IPS-NIHi11 (cell line): ENCODE data around the gene ASPHD1.
"Not testable (repeated sequence)": the region's sequence is repeated elsewhere in the genome, so short reads cannot be mapped to it uniquely, and the experiment has no call there.

Experiments
- DNase-seq: peaks from one replicate; pipeline ENCODE4 v3.0.0; 2012; ENCODE audit warnings: mixed read lengths, low spot score

Gene ASPHD1

DNA sequence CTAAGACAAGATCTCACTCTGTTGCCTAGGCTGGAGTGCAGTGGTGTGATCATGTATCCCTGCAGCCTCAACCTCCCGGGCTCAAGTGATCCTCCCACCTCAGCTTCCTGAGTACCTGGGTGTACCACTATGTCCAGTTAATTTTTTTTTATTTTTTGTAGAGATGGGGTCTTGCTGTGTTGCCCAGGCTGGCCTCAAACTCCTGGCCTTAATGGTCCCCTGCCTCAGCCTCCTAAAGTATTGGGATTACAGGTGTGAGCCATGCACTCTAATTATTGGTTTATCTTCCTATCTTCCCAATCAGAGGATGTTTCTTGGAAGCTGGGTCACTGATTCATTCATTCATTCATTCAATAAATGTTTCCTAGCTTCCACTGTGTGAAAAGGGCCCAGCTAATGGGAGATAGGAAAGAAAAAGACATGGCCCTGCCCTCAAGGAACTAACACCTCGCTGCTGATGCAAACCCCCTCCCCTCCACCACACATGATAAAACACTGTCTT lies 8.5 kb downstream of the ASPHD1 start:
- no peak for DNase-seq

DNA sequence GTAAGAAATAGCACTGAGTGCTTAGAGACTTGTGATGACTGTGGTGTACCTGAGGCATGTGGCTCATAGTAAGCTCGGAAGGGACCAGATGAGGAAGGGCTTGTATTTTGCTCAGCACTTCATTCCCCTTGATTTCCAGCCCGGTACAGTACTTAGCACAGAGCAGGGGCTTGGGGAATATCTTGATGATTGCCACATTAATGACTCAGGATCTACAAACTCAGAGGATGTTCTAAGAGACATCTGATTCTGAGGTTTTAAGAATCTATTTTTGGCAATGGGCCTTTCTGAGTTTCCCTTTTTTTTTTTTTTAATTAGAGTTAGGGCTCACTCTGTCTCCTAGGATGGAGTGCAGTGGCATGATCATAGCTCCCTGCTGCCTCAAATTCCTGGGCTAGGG lies 9.1 kb downstream of the ASPHD1 start:
- DNase-seq = no peak

DNA sequence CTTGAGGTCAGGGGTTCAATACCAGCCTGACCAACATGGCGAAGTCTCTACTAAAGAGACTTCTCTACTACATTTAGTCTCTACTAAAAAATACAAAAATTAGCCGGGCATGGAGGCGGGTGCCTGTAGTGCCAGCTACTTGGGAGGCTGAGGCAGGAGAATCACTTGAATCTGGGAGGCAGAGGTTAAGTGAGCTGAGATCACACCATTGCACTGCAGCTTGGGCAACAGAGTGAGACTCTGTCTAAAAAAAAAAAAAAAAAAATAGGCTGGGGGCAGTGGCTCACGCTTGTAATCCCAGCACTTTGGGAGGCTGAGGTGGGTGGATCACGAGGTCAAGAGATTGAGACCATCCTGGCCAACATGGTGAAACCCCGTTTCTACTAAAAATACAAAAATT lies 9.6 kb downstream of the ASPHD1 start:
- not testable (repeated sequence) for DNase-seq

DNA sequence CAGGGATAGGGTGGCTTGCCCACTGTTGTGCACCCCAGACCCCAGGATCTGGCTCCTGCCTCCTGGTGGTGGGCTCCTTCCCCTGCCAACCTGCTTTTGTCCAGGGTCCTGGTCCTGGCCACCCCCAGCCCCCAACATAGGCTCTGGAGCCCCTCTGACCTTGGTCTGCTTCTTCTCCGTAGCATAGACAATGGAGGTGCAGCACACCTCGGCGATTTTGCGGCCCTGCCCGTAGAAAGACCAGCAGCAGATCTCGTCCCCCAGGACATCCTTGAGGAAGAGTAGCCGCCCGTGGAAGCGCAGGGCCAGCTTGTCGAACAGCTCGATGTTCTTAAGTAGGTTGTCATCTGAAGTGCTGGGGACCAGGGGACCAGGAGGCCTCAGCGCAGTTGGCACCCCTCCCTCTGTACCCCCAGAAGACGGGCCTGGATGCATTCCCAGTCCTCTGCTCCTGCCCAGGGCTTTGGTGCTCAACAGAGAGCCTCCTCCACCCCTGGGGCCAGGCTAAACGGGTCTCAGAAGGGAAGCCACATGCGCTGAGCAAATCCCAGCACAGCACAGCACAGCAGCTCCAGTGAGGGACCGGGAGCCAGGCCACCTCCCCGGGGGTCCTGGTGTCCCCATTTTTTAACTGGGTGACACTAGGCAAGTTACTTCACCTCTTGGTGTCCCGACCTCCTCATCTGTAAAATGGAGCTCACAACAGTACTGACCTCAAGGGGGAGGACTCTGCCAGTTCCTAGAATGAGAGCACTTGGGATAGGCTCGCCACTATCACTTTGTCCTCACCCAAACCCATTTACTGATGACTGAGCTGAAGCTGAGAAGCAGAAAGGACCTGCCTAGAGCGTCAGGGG lies 10.8 kb downstream of the ASPHD1 start:
- no peak for DNase-seq

DNA sequence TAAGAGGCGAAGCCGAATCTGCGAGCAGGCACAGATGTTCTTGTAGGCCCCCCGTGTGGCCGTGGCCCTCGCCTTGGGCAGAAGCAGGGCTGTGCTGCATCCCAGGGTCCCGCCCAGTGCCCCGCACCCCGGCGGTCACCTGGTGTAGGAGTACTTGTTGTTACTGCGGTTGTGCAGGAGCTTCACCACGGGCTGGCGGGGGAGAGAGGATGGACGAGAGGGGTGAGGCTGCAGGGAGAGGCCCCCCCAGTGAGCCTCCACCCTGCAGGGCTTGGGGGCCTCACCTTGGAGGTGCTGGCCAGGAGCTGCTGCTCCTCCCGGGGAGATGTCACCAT lies 11.4 kb downstream of the ASPHD1 start:
- no peak for DNase-seq

DNA sequence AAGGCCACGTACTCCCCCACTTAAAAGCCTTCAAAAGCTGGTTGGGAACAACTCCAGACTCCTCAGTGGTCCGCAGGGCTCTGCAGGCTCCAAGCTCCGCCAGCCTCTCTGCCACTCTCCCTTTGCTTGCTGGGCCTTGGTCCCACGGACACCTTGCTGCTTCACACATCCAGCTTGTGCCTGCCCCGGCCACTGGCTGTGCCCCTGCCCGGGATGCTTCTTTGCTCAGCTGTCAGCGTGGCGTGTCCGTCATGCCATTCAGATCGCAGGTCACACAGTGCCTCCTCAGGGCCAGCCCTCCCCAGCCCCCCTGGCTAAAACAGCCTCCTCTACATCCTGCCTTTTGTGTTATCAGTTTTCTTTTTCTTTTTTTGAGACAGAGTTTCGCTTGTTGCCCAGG lies 11.8 kb downstream of the ASPHD1 start:
- no peak for DNase-seq

DNA sequence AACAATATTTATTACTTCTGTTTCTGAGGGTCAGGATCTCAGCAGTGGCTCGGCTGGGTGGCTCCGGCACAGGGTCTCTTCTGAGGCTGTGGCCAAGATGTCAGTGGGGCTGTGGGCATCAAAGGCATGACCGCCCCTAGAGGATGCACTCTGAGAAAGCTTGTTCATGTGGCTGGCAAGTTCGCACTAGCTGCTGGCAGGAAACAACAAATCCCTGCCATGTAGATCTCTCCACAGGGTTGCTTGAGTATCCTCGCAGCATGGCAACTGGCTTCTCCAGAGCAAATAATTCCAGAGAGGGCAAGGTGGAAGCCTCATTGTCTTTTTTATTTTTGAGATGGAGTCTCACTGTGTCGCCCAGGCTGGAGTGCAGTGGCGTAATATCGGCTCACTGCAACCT lies 13.2 kb downstream of the ASPHD1 start:
- DNase-seq = no peak

DNA sequence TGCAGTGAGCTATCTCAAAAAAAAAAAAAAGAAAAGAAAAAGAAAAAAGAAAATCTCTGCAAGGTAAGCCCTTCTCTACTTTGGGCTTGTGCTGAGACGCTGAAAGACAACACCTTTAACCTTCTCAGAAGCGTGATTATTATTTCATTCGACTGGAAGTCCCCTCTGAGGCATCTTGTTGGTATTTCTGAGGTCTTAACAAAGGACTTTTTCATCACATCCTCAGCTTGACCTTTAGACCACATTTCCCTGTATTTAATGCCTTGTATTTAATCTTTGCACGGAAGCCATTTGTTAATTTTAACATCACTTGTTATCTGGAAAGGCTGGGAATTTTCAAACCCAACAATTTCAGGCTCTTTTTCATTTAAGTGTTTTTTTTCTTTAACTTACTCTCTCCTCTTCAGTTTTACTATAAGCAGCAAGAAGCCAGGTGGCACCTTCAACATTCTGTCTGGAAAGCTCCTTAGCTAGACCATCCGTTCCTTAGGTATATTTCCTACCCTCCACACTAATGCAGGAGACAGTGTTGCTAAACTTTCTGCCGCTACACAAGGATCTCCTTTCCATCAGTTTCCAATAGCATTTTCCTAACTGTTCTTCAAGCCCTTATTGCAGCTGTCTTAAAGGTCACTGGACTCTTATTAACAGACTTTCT lies 15.4 kb downstream of the ASPHD1 start:
- DNase-seq = no peak

DNA sequence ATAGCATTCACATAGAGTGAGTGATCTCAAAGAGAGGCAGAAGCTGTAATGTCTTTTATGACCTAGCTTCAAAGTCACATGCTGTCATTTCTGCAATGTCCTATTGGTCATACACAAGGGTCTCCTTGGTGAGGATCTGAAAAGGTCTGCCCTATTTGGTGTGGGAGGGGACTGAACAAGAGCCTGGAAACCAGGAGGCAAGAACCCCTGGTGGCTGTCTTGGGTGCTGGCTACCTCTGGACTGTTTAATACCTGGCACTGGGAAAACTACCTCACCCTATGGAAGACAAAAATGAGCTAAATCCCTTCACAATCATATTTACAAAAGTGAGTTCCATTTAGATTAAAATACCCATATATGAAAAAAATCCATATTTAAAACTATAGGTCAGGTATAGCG lies 16.7 kb downstream of the ASPHD1 start:
- DNase-seq = no peak

DNA sequence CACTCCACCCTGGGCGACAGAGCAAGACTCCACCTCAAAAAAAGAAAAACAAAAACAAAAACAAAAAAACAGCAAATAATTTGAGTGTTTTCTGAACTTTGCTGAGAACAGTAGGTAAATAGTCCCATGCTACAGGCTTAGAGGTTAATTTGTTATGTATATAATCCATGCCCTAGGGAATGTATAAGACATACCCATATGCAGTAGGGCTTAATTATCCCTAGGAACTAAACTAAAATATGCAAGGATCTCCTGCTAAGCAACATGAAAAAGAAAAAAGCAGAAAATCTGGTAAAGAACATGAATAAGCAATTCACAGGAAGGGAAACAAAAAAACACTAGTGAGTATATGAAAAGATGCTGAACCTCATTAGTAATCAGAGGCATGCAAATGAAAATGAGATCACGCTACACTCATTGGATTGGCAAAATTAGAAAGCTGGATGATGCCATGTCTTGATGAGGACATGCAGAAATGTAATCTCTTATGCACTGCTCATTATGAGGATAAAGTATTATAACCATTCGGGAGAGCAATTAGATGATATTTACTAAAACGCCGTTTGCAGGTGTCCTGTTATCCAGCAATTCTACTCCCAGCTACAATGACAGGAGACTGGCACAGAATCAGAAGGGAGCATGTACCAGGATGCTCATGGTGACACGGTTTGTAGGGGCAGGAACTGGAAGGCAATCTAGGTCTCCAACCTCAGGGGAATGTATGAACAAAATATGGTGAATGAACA lies 20.2 kb downstream of the ASPHD1 start:
- DNase-seq = no peak

DNA sequence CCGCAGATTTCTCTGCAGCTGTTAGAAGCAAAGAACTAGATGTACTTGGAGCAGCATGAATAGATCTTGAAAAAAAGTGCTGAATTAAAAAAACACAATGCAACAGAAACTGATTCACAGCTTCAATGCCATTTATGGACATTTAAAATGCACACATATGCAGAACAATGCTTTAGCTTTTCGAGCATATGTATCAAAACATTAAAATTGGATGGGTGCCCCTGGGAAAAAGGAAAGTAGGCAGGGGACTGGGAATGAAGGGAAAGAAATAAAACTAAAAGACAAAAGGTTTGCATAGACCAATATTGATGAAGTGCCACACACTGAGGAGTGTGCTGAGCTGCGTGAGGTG lies 20.7 kb downstream of the ASPHD1 start:
- DNase-seq = no peak

DNA sequence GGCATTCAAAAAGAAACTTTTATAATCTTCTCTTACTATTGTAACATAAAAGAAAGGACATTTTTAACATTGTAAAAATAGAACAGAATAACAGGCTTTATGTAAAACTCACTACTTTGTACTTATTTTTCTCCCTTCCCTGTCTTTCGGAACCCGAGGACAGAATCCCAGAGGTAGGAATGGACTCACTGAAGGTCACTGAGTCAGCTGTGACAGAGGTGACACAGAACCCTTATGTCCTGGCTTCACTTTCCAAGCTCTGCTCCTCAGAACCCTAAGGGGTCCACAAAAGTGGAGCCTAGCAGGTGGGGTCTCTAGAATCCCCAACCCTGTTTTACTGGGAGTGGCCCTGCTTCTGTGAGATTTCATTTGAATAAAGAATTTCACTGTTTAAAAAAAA lies 22.0 kb downstream of the ASPHD1 start:
- DNase-seq = no peak

DNA sequence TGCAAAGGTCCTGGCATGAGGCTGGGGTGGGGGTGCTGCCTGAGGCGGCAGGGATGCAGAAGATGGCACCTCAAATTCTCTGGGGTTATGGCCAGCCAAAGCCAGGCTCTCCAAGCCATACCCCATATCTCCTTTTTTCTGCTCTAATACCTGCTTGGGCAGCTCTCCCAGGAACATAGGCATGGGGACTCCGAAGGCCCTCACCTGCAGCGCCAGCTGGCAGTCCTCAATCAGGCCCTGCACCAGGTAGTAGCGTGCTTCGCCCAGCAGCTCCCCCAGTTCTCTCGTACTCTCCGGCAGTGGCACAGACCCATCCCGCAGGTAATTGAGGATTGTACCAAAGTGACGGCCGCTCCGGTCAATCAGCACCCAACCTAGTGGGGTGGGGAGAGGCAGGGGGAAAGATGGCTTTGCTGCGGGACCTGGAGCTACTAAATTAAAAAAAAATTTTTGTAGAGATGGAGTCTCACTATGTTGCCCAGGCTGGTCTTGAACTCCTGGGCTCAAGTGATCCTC lies 22.8 kb downstream of the ASPHD1 start:
- no peak for DNase-seq

DNA sequence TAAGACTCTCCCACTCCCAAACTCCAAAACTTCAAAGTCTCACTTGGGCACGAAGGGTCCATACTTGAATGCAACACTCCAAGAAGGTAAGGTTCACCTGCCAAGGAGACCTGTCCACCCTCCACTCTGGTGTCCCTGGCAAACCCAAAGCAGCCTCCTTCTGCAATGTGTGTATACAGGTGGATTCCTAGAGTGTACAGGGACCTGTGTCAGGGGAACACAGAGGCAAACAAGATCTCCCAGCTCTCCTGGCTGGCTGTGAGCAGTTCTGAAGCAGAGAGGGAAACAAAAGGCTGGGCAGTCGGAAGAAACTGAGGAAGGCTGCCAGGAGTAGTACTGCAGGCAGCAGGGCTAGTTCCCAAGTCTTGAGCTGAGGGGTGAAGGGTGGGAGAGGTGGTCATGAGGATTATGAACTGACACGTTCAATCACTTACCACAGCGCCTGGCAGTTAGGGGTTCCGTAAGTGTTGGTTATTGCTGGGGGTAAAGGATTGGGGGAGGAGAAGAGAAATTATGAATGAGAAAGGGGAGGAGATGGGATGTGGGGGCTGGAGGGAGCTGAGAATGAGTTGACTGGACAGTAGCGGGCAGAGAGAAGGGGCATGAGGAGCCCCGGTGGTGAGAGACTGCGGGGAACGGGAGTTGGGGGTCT lies 24.9 kb downstream of the ASPHD1 start:
- DNase-seq = no peak

DNA sequence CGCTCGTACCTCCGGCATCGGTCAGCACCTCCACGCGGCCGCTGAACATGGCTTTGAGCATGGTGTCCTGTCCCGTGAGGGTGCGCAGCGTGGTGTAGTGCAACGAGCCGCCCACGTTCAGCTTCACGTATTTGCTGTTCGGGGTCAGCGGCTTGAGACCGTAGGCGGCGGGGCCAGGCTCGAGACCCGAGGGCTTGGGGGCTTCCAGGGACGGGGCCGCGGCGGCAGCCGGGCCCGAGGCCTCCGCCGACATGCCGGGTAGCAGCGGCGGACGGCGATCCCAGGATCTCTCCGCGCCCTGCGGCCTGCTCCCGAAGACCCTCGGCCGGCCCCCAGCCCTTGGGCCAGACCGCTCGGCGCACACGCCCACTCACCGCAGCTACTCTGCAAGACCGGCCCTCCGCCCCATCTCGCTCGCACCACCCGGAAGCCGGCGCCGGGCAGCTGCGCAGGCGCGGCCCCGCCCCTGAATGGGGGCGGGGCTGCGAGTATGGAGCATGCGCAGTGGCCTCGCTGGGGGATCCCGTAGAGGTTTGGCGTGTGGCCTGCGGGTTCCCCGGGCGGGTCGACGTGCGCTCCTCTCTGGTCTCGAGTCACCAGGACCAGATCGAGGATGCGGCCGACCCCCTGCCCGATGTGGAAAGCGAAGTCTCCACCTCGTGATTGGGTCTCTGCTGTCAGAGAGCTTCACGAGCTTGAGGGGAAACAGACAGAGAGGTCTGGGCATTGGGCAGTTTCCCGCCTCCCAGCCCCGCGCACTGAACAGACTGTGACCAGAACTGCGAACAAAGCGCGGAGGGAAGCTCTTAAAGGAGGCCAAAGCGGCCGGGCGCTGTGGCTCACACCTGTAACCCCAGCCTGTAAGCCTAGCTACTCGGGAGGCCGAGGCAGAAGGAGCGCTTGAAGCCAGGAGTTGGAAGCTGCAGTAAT lies 25.8 kb downstream of the ASPHD1 start, which contains the start of gene KCTD13:
TSS of gene KCTD13 (minus strand) at position 446 of the 930 bp plus-strand sequence. CDS start at position 253, 193 bp downstream.
- DNase-seq = peak; percentile 100

DNA sequence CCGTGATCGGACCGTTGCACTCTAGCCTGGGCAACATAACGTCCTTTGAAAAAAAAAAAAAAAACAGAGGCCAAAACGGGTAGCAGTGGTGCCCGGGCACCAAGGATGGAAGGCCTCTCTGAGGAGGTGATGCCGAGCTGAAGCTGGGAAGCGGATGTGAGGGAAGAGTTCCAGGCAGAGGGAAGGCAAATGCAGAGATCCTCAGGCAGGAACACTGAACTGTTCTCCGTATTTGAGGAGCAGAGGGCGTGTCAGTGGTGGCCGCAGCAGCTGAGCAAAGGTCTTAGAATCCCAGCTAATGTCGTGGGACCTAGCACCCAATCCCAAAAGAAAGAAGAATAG lies 26.4 kb downstream of the ASPHD1 start:
- peak; percentile 44 for DNase-seq

DNA sequence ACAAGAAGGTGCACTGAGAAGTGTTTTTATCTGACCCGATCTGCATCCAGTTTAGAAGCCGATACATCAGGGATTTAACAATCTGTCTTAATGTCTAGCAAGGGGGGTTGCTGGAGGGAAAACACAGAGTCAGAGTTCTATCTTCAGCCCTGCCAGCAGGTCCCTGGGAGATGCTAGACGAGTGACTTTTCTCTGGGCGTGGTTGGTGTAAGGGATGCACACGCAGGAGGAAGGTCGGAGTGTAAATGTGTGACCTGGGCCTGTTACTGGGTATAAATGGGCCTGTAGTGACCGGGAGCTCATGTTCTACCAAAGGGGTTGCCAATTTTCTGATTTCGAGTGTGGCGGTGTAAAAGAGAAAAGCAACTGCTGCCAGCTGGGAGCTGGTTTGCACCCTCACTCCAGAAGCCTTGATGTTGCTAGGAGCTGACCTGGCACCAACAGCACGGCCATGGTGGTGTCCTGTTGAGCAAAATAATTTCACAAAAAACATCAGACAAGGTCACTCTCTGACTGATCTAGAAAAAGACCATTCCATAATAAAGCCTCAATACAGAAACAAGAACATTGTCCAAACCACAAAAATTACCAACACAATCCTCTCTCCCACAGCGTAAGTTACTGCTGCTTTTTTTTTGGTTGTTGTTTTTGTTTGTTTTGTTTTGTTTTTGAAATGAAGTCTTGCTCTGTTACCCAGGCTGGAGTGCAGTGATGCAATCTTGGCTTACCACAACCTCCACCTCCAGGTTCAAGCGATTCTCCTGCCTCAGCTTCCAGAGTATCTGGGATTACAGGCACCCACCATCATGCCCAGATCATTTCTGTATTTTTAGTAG lies 27.0 kb downstream of the ASPHD1 start:
- no peak for DNase-seq

DNA sequence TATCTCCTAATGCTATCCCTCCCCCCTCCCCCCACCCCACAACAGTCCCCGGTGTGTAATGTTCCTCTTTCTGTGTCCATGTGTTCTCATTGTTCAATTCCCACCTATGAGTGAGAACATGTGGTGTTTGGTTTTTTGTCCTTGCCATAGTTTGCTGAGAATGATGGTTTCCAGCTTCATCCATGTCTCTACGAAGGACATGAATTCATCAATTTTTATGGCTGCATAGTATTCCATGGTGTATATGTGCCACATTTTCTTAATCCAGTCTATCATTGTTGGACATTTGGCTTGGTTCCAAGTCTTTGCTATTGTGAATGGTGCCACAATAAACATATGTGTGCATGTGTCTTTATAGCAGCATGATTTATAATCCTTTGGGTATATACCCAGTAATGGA lies 31.5 kb downstream of the ASPHD1 start:
- not testable (repeated sequence) for DNase-seq

DNA sequence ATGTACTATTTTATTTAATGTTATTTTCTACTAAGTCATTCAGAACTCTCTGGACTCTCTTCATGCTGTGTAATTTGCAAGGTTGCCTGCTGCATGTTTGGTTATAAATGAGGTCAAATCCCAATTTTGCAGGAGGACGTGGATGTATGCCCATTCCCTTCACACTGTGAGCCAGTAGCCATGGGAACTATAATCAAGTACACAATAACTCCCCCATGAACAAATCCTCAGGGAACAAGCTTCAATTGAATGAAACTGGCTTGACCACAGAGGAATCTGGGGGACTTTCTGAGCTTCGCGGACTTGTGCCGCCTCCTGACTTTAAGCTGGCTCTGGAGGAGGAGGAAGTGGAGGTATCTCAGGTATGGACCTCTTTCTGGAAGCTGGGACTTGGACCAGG lies 40.4 kb downstream of the ASPHD1 start:
- DNase-seq = no peak
